Thyroid gland (tissue), 4 donors: ENCODE results near the gene KCNK13. TPM values are rescaled to one million over a fixed set of nuclear protein-coding genes. Genes with fewer than 3 reads are reported as not detected.
"Not testable (repeated sequence)": the region's sequence is repeated elsewhere in the genome, so short reads cannot be mapped to it uniquely, and the experiment has no call there.

Experiments
- DNase-seq, 2 donors: peaks; one replicate each; pipeline ENCODE4 v3.0.0-alpha.2; 2019
- H3K27ac ChIP-seq, 3 donors: fragments of 200-600 bp; sonication (generic); 1 replicate in 2 of 3; 2 replicates in 1 of 3; pipeline ENCODE4 v1.5.1; 2016 to 2019; ENCODE audit warnings: mild to moderate bottlenecking in 1 of 3, moderate library complexity in 1 of 3
- H3K27me3 ChIP-seq: fragments of 200-600 bp; sonication (generic); one replicate; pipeline ENCODE4 v1.5.1; 2019
- H3K36me3 ChIP-seq, 2 donors: fragments of 200-600 bp; sonication (generic); one replicate each; pipeline ENCODE4 v1.5.1; 2016 to 2019
- H3K4me1 ChIP-seq, 2 donors: fragments of 200-600 bp; sonication (generic); one replicate each; pipeline ENCODE4 v1.5.1; 2017 to 2019
- H3K4me3 ChIP-seq, 3 donors: fragments of 200-600 bp; sonication (generic); replicated peaks in 1 of 3; 1 replicate in 2 of 3; 2 replicates in 1 of 3; pipeline ENCODE4 v1.5.1; 2016; ENCODE audit warnings: mild to moderate bottlenecking in 1 of 3
- H3K9me3 ChIP-seq: fragments of 200-600 bp; sonication (generic); one replicate; pipeline ENCODE4 v1.5.1; 2017
- CTCF ChIP-seq, 6 experiments: fragments of 200-600 bp in 3 of 6; fragments of 450-650 bp in 3 of 6; sonication (generic) in 3 of 6; IDR thresholded peaks; one replicate each; pipeline ENCODE4 v1.5.1; 2016 to 2019; ENCODE audit warnings: antibody characterized with exemption in 6 of 6, mild to moderate bottlenecking in 2 of 6, inconsistent platforms in 1 of 6, moderate library complexity in 1 of 6
- POLR2A ChIP-seq, 2 donors: fragments of 450-650 bp; IDR thresholded peaks; one replicate each; pipeline ENCODE4 v1.6.1; 2017; ENCODE audit warnings: antibody characterized with exemption in 2 of 2, mild to moderate bottlenecking in 2 of 2, moderate library complexity in 1 of 2
- WGBS, 2 donors: methylation state at CpG; one replicate each; pipeline ENCODE4 v1.1.5; 2017; 5-methylcytosine and 5-hydroxymethylcytosine counted together
- intact Hi-C: fragments of 100-400 bp; cut with DNase I; formaldehyde crosslinking; loops from one replicate; pipeline ENCODE4 v1.15.1; 2023
- total RNA-seq, 4 donors: library from RNA; depleted of rRNA; stranded (reverse); fragments of >200 nt; gene quantifications; one replicate each; pipeline ENCODE4 v1.2.3, GENCODE V29; 2016

Gene KCNK13
- total RNA-seq, 4 donors from 2014 or later = 4.0 to 7.2 (median 4.9) TPM

DNA sequence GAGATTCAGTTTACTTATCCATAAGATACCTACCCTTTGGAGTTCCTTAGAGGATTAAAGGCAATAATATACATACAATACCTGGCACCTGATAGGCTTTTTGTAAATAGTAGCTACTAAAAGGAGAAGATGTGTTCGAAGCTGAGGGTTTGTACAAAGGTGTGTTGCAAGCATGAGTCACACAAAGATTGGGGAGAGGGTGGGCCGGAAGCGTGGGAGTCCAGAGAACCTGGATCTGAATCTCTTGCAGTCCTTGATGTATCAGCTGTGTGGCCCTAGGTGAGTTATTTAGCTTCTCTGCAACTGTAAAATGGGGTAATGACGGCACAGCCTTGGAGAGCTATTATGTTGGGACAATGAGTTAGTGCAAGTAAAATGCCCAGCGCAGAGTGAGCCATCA, 132.9 kb downstream of the KCNK13 start:
- H3K36me3 ChIP-seq = no peaks in the 10 kb centered on the region
- DNase-seq = no peak
- no peak overlapping the region for H3K27ac ChIP-seq
- no peaks in the 10 kb centered on the region for H3K27me3 ChIP-seq
- WGBS, 2 donors = 68 to 79% methylated on average over 5 of the region's 5 CpGs
- TF ChIP-seq CTCF (IDR thresholded peaks at IDR 0.05) = no peak
- TF ChIP-seq POLR2A (IDR thresholded peaks at IDR 0.05) = no peak
- intact Hi-C loops = no loop called here
- H3K9me3 ChIP-seq = no peaks in the 10 kb centered on the region
- H3K4me1 ChIP-seq = no peaks in the 10 kb centered on the region
- H3K4me3 ChIP-seq = no peak overlapping the region

- H3K36me3 ChIP-seq = no peaks in the 10 kb centered on the region
- no peak overlapping the region for H3K4me3 ChIP-seq
- 74 to 75% methylated on average over 12 of the region's 12 CpGs for whole genome bisulfite sequencing, 2 donors
- intact Hi-C loops = no loop called here
- no peak for DNase-seq
- no peak for TF ChIP-seq POLR2A (IDR thresholded peaks at IDR 0.05)
- TF ChIP-seq CTCF (IDR thresholded peaks at IDR 0.05) = no peak
- H3K27ac ChIP-seq = no peak overlapping the region
- no peaks in the 10 kb centered on the region for H3K4me1 ChIP-seq
- no peaks in the 10 kb centered on the region for H3K27me3 ChIP-seq
- H3K9me3 ChIP-seq = no peaks in the 10 kb centered on the region
Observed at GRCh38 chr14:90198541-90199060, 136.8 kb downstream of the KCNK13 start.

DNA sequence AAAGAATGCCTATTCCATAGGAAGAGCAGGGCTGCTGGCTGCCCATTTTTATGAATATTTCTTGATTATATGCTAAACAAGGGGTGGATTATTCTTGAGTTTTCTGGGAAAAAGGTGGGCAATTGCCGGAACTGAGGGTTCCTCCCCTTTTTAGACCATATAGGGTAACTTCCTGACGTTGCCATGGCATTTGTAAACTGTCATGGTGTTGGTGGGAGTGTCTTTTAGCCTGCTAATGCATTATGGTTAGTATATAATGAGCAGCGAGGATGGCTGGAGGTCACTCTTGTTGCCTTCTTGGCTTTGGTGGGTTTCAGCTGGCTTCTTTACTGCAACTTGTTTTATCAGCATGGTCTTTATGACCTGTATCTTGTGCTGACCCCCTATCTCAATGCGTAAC, 138.8 kb downstream of the KCNK13 start:
- H3K9me3 ChIP-seq, H3K36me3 ChIP-seq, H3K27me3 ChIP-seq, H3K4me3 ChIP-seq, H3K27ac ChIP-seq, H3K4me1 ChIP-seq, DNase-seq, intact Hi-C loops: not testable (repeated sequence)
- WGBS, 2 donors = 71 to 79% methylated on average over 4 of the region's 4 CpGs

- no peak overlapping the region for H3K27ac ChIP-seq
- 83 to 90% methylated on average over 2 of the region's 2 CpGs for whole genome bisulfite sequencing, 2 donors
- H3K4me1 ChIP-seq = no peaks in the 10 kb centered on the region
- no peak overlapping the region for H3K4me3 ChIP-seq
- intact Hi-C loops = no loop called here
- H3K9me3 ChIP-seq = no peaks in the 10 kb centered on the region
- H3K36me3 ChIP-seq = no peaks in the 10 kb centered on the region
- DNase-seq = no peak
- no peak for TF ChIP-seq CTCF (IDR thresholded peaks at IDR 0.05)
- TF ChIP-seq POLR2A (IDR thresholded peaks at IDR 0.05) = no peak
- H3K27me3 ChIP-seq = no peaks in the 10 kb centered on the region
Observed at GRCh38 chr14:90201344-90201743, 139.6 kb downstream of the KCNK13 start.

DNA sequence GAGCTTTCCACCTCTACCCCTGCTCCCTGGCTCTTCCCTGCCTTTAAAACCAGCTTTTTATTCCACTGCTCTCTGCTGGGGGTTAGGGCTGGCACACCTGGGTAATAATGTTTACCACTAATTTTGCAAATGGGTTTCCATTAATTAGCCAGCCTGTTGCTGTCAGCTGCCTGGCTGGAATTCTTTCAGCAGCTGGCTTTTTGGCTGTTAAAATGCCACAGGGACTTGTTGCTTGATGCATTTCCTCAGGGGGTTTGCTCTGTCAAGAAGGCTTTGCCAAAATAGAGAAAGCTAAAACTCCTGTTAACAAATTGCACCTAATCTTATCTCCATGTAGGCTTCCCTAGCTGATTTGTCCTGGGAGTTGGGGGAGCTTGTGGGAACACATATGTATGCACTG, 142.7 kb downstream of the KCNK13 start:
- Histone ChIP-seq H3K9me3 (no peaks in the 10 kb centered on the region), H3K27me3 (no peaks in the 10 kb centered on the region), H3K4me3 (no peak overlapping the region), H3K4me1 (no peaks in the 10 kb centered on the region), H3K27ac (no peak overlapping the region), H3K36me3 (no peaks in the 10 kb centered on the region)
- intact Hi-C loops = no loop called here
- no peak for TF ChIP-seq CTCF (IDR thresholded peaks at IDR 0.05)
- DNase-seq = no peak
